T-cell (primary cell): ENCODE results near the gene PXDN. TPM values are rescaled to one million over a fixed set of nuclear protein-coding genes. Genes with fewer than 3 reads are reported as not detected.
"Not testable (repeated sequence)": the region's sequence is repeated elsewhere in the genome, so short reads cannot be mapped to it uniquely, and the experiment has no call there.

Source experiments
- ATAC-seq, 4 experiments: fragments of 200-7000 bp in 3 of 4; fragments of 150-1000 bp in 1 of 4; cut with Tn5 transposase; replicated peaks in 1 of 4; 1 replicate in 3 of 4; 2 replicates in 1 of 4; pipeline ENCODE4 v1.10.0; 2021; ENCODE audit warnings: moderate library complexity in 3 of 4, mild to moderate bottlenecking in 2 of 4, moderate number of reproducible peaks in 1 of 4
- CTCF ChIA-PET, 2 donors: fragments of 300-600 bp; sonication (Branson Sonifier 250); formaldehyde crosslinking; loops; one replicate each; lab custom pipeline; 2022; ENCODE audit warnings: antibody characterized with exemption in 2 of 2; lab: Charles Lee
- POLR2A ChIA-PET, 2 donors: fragments of 300-600 bp; sonication (Branson Sonifier 250); formaldehyde crosslinking; loops; one replicate each; lab custom pipeline; 2022; ENCODE audit warnings: antibody characterized with exemption in 2 of 2; lab: Charles Lee
- DNase-seq, 35 experiments: peaks; one replicate each; pipeline versions ENCODE4 v3.0.0 to v3.0.0-alpha.2; 2013 to 2023
- H3K27ac ChIP-seq: one replicate; pipeline ENCODE4 v1.5.1; 2013; ENCODE audit warnings: low read length
- H3K27me3 ChIP-seq, 2 experiments: replicated peaks in 1 of 2; 1 replicate in 1 of 2; 2 replicates in 1 of 2; pipeline versions ENCODE4 v1.6.1 to v1.7.0; 2013; ENCODE audit warnings: low read length in 1 of 2, mixed read lengths in 1 of 2; ENCODE audit not compliant: control insufficient read depth in 2 of 2, insufficient read depth in 2 of 2; ENCODE audit errors: extremely low read depth in 1 of 2
- H3K36me3 ChIP-seq, 2 donors: 1 replicate in 1 of 2; 2 replicates in 1 of 2; pipeline versions ENCODE4 v1.6.1 to v1.7.0; 2013; ENCODE audit warnings: low read length in 1 of 2; ENCODE audit not compliant: control insufficient read depth in 2 of 2, insufficient read depth in 1 of 2; ENCODE audit errors: extremely low read depth in 1 of 2
- H3K4me1 ChIP-seq, 2 experiments: 1 replicate in 1 of 2; 2 replicates in 1 of 2; pipeline versions ENCODE4 v1.6.1 to v1.7.0; 2013; ENCODE audit warnings: low read length in 2 of 2, mixed read lengths in 1 of 2; ENCODE audit not compliant: insufficient read depth in 2 of 2, control insufficient read depth in 1 of 2; ENCODE audit errors: extremely low read depth in 1 of 2
- H3K4me3 ChIP-seq, 2 donors: 1 replicate in 1 of 2; 2 replicates in 1 of 2; pipeline versions ENCODE4 v1.5.1 to v1.7.0; 2013; ENCODE audit warnings: mild to moderate bottlenecking in 2 of 2, low read length in 1 of 2, moderate library complexity in 1 of 2; ENCODE audit not compliant: control insufficient read depth in 1 of 2; ENCODE audit errors: extremely low read depth in 1 of 2
- H3K9me3 ChIP-seq: 2 replicates; pipeline ENCODE4 v1.7.0; 2013
- H3K27ac Mint-ChIP-seq, 2 donors: one replicate each; pipeline ENCODE4 v1.8.0; 2020 to 2021; ENCODE audit warnings: mild to moderate bottlenecking in 2 of 2, mixed read lengths in 2 of 2
- H3K27me3 Mint-ChIP-seq, 2 donors: one replicate each; pipeline ENCODE4 v1.8.0; 2021 to 2022; ENCODE audit warnings: mixed read lengths in 2 of 2
- H3K36me3 Mint-ChIP-seq: one replicate; pipeline ENCODE4 v1.8.0; 2021; ENCODE audit warnings: mixed read lengths
- H3K4me1 Mint-ChIP-seq, 3 donors: one replicate each; pipeline ENCODE4 v1.8.0; 2020 to 2022; ENCODE audit warnings: mixed read lengths in 3 of 3, mild to moderate bottlenecking in 1 of 3
- H3K4me3 Mint-ChIP-seq, 3 donors: one replicate each; pipeline ENCODE4 v1.8.0; 2020 to 2022; ENCODE audit warnings: mild to moderate bottlenecking in 3 of 3, mixed read lengths in 3 of 3, moderate library complexity in 3 of 3
- H3K9me3 Mint-ChIP-seq, 3 donors: one replicate each; pipeline ENCODE4 v1.8.0; 2020 to 2022; ENCODE audit warnings: mixed read lengths in 3 of 3
- WGBS: methylation state at CpG from one replicate; pipeline ENCODE4 v1.1.5; 2013; ENCODE audit warnings: missing lambda C conversion rate; ENCODE audit not compliant: insufficient coverage; 5-methylcytosine and 5-hydroxymethylcytosine counted together
- total RNA-seq, 35 experiments: library from RNA in 6 of 35; stranded (reverse) in 6 of 35; fragments of 120-200 nt in 1 of 35; gene quantifications; one replicate each; pipeline versions ENCODE4 v1.2.1 to v1.2.4 and lab custom pipeline; 2013 to 2026

The PXDN gene
- total RNA-seq, 5 donors from 2014 or later (not counting 1 experiment from before 2014, with no cell fraction given), result 0.21 to 5.4 (median 1.3) TPM

DNA sequence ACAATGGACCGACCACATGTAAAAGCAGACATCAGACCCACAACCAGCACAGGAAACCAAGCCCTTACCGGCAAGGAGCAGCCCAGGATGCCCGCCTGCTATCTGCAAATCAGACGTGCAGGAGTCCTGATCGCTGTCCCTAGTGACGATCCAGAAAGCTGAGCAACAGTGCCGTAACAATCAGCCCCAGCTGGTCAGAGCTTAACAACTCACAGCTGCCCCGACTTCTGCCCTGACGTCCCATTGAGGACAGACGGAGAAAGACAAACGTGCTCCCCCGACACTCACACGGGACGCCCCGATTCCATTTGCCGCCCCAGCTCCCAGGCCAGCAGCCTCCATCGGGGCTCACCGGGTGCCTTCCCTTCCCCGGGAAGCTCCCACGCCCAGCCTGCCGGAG is 39.8 kb upstream of the PXDN start:
- Mint-ChIP-seq H3K27me3 (peaks cover 10 to 14% of the 10 kb centered on the region in 2 donors), H3K9me3 (no peaks in the 10 kb centered on the region), H3K4me1 (peaks cover 10 to 31% (median 16%) of the 10 kb centered on the region in 3 donors), H3K4me3 (no peak overlapping the region), H3K27ac (peak overlapping the region in 1 of 2 donors; percentile 76), H3K36me3 (no peaks in the 10 kb centered on the region)
- Histone ChIP-seq H3K9me3 (no peaks in the 10 kb centered on the region), H3K36me3 (no peaks in the 10 kb centered on the region), H3K4me3 (no peak overlapping the region), H3K27ac (no peak overlapping the region), H3K27me3 (peaks cover 0 to 18% of the 10 kb centered on the region in 2 experiments), H3K4me1 (no peaks in the 10 kb centered on the region)
- 65% methylated on average over 21 of the region's 21 CpGs for WGBS
- DNase-seq (no peak), ATAC-seq (no peak)
- ChIA-PET POLR2A (no interaction called here), CTCF (interaction anchor here in 1 of 2 donors (1.0 kb wide), 1 partner anchor 216 kb away, joined by 3 read pairs; no protein-coding TSS in a partner anchor)

DNA sequence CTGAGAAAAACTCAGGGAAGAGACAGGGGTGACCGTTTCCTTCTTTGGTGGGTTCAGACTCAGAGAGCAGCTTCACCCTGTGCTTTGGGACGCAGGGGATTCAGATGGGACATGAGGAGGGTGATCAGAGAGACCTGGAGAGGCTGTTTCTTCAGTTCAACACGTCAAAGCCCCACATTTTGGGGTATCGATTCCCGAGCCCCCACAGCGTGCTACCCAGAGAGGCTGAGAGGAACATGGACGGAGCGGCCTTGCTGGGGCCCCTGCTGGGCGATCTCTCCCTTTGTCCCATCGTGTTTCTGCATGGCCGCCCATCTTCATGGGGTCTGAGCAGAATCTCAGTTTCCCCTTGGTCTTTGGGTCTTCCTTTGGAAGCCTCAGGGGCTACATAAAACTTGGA is 38.2 kb upstream of the PXDN start:
- no peaks in the 10 kb centered on the region for H3K9me3 Mint-ChIP-seq
- H3K4me3 Mint-ChIP-seq, result peak overlapping the region in 1 of 3 donors; percentile 25
- H3K36me3 Mint-ChIP-seq, result no peaks in the 10 kb centered on the region
- DNase-seq (no peak), ATAC-seq (no peak)
- H3K4me1 Mint-ChIP-seq, result peaks cover 10 to 33% (median 16%) of the 10 kb centered on the region in 3 donors
- no peaks in the 10 kb centered on the region for H3K36me3 ChIP-seq
- peaks cover 10% of the 10 kb centered on the region in 2 donors for H3K27me3 Mint-ChIP-seq
- peaks cover 0 to 15% of the 10 kb centered on the region in 2 experiments for H3K27me3 ChIP-seq
- ChIA-PET POLR2A (no interaction called here), CTCF (no interaction called here)
- H3K27ac ChIP-seq, result no peak overlapping the region
- H3K9me3 ChIP-seq, result no peaks in the 10 kb centered on the region
- WGBS, result 87% methylated on average over 11 of the region's 11 CpGs
- no peak overlapping the region for H3K4me3 ChIP-seq
- no peaks in the 10 kb centered on the region for H3K4me1 ChIP-seq
- peak overlapping the region in 1 of 2 donors; percentile 93 for H3K27ac Mint-ChIP-seq

DNA sequence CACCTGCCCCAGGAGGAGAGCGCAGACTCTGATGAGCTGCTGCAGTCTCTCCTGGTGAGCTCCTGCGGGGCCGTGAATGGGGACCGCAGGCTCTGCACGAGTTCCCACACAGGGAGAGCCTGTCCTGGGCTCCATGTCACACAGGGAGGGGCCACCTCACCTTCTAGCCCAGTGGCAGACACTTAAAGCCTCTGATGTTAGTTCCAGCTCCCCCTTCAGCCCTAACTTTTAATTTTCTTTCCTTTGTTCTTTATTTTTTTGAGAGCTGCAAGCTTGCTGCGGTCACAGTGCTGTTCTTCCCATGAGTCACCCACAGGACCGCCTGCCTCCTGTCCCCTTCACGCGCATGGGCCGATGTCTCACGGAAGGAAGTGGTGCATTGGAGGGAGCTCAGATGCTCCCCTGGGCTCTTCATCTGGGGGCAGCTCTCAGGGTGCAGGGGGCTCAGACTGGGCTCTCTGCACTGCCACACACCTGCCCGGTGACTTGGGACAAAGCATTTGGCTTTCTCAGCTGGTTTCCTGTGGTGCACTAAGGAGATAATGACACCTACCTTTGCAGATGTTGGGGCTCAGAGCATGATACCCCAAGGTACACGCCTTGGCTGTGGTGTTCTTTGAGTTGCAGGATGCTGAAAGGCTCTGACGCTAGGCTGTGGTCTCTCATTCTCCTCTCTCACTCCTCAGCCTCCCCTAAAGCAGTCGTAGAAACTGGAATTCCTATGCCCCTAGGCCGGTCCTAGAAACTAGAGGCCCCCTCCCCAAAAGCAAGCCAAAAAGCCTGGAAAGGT is 37.2 kb upstream of the PXDN start:
- Mint-ChIP-seq H3K9me3 (no peaks in the 10 kb centered on the region), H3K27me3 (peaks cover 6 to 10% of the 10 kb centered on the region in 2 donors), H3K4me1 (peaks cover 10 to 37% (median 16%) of the 10 kb centered on the region in 3 donors), H3K27ac (peak overlapping the region; percentile 70 to 93), H3K4me3 (peak overlapping the region in 2 of 3 donors; percentile 49 to 54), H3K36me3 (no peaks in the 10 kb centered on the region)
- H3K36me3 ChIP-seq, result no peaks in the 10 kb centered on the region
- peak; percentile 82 to 87 (median 85) for ATAC-seq
- H3K27ac ChIP-seq, result no peak overlapping the region
- H3K9me3 ChIP-seq, result no peaks in the 10 kb centered on the region
- 79% methylated on average over 12 of the region's 16 CpGs for WGBS
- no peaks in the 10 kb centered on the region for H3K4me1 ChIP-seq
- peaks cover 0 to 15% of the 10 kb centered on the region in 2 experiments for H3K27me3 ChIP-seq
- ChIA-PET CTCF (interaction anchor here (1.0 to 1.5 kb wide), 2 partner anchors 20 to 30 kb away, joined by 4 read pairs; no protein-coding TSS in a partner anchor), POLR2A (no interaction called here)
- DNase-seq, result peak in 19 of 35 experiments; percentile 6 to 59 (median 31)
- H3K4me3 ChIP-seq, result no peak overlapping the region

DNA sequence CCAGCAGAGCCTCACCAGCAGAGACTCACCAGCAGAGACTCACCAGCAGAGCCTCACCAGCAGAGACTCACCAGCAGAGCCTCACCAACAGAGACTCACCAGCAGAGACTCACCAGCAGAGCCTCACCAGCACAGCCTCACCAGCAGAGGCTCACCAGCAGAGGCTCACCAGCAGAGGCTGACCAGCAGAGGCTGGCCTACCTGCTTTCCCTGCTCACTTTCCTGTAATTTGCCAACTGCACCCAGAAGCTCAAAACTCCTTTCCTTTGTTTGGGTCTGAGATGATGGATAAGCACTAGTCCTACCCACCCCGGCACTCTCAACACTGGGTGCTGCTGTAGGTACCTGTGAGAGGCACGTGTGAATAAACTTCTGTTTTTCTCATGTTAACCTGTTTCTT is 36.4 kb upstream of the PXDN start:
- ATAC-seq (peak in 1 of 4 experiments; percentile 6), DNase-seq (no peak)
- Mint-ChIP-seq H3K9me3 (no peaks in the 10 kb centered on the region), H3K27ac (peak overlapping the region in 1 of 2 donors; percentile 93), H3K27me3 (peaks cover 6 to 10% of the 10 kb centered on the region in 2 donors), H3K36me3 (no peaks in the 10 kb centered on the region), H3K4me3 (peak overlapping the region in 2 of 3 donors; percentile 25 to 49), H3K4me1 (peaks cover 10 to 37% (median 16%) of the 10 kb centered on the region in 3 donors)
- H3K36me3 ChIP-seq, result no peaks in the 10 kb centered on the region
- no peak overlapping the region for H3K4me3 ChIP-seq
- no peaks in the 10 kb centered on the region for H3K9me3 ChIP-seq
- no peaks in the 10 kb centered on the region for H3K4me1 ChIP-seq
- ChIA-PET POLR2A (no interaction called here), CTCF (interaction anchor here in 1 of 2 donors (1.5 kb wide), 1 partner anchor 29 kb away, joined by 4 read pairs; no protein-coding TSS in a partner anchor)
- H3K27me3 ChIP-seq, result peaks cover 0 to 17% of the 10 kb centered on the region in 2 experiments
- H3K27ac ChIP-seq, result no peak overlapping the region
- WGBS, result no CpG with 5 or more reads among the region's 2 CpGs

DNA sequence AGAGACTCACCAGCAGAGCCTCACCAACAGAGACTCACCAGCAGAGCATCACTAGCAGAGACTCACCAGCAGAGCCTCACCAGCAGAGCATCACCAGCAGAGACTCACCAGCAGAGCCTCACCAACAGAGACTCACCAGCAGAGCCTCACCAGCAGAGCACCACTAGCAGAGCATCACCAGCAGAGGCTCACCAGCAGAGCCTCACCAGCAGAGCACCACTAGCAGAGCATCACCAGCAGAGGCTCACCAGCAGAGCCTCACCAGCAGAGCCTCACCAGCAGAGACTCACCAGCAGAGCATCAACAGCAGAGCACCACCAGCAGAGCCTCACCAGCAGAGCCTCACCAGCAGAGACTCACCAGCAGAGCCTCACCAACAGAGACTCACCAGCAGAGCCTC is 35.7 kb upstream of the PXDN start:
- H3K27me3 Mint-ChIP-seq, ATAC-seq, H3K4me3 ChIP-seq, H3K36me3 ChIP-seq, POLR2A ChIA-PET, H3K27ac Mint-ChIP-seq, H3K36me3 Mint-ChIP-seq, H3K4me1 ChIP-seq, H3K9me3 ChIP-seq, DNase-seq, H3K27ac ChIP-seq, H3K9me3 Mint-ChIP-seq, H3K4me3 Mint-ChIP-seq, CTCF ChIA-PET: not testable (repeated sequence)
- peaks cover 0 to 20% of the 10 kb centered on the region in 2 experiments for H3K27me3 ChIP-seq
- H3K4me1 Mint-ChIP-seq, result peaks cover 10 to 37% (median 16%) of the 10 kb centered on the region in 3 donors

DNA sequence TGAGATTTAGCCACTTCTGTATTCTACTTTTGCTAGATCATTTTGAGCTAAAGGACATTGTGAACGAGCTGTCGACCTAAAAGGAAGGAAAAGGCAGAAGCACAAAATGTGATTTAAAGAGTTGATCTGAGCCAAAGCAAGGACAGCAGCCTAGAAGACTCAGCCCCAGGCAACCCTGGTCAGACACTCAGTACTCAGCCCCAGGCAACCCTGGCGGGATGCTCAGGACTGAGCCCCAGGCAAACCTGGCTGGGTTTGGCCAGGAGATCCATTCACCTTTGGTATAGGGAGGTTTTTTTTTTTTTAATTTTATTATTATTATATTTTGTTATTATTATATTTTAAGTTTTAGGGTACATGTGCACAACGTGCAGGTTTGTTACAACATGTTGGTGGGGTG is 34.3 kb upstream of the PXDN start:
- H3K27ac Mint-ChIP-seq, result peak overlapping the region in 1 of 2 donors; percentile 77
- WGBS, result 23% methylated on average over 3 of the region's 4 CpGs
- H3K4me1 Mint-ChIP-seq, result peaks cover 10 to 29% (median 16%) of the 10 kb centered on the region in 3 donors
- H3K4me3 Mint-ChIP-seq, result no peak overlapping the region
- ATAC-seq (no peak), DNase-seq (no peak)
- POLR2A ChIA-PET, result interaction anchor here in 1 of 2 donors (0.7 kb wide), 2 partner anchors 30 to 1595 kb away, joined by 3 read pairs; no protein-coding TSS in a partner anchor
- CTCF ChIA-PET, result no interaction called here
- H3K27me3 Mint-ChIP-seq, result peaks cover 6% of the 10 kb centered on the region in 2 donors
- Histone ChIP-seq H3K9me3 (no peaks in the 10 kb centered on the region), H3K27ac (no peak overlapping the region), H3K27me3 (peaks cover 0 to 14% of the 10 kb centered on the region in 2 experiments), H3K4me1 (no peaks in the 10 kb centered on the region), H3K36me3 (no peaks in the 10 kb centered on the region), H3K4me3 (no peak overlapping the region)
- H3K9me3 Mint-ChIP-seq, result no peaks in the 10 kb centered on the region
- H3K36me3 Mint-ChIP-seq, result no peaks in the 10 kb centered on the region
